PC-9 (cell line): ENCODE data around the gene C4orf51.

ENCODE experiments used
- CTCF ChIP-seq: fragments of 200-600 bp; sonication (generic); conservative IDR thresholded peaks from 2 replicates; pipeline ENCODE4 v1.6.1; 2017; ENCODE audit warnings: mixed run types, antibody characterized with exemption, mild to moderate bottlenecking, moderate library complexity
- EZH2 ChIP-seq: fragments of 200-600 bp; sonication (generic); IDR thresholded peaks from 2 replicates; pipeline ENCODE4 v1.8.0; 2017; ENCODE audit warnings: antibody characterized with exemption, low read depth

DNA sequence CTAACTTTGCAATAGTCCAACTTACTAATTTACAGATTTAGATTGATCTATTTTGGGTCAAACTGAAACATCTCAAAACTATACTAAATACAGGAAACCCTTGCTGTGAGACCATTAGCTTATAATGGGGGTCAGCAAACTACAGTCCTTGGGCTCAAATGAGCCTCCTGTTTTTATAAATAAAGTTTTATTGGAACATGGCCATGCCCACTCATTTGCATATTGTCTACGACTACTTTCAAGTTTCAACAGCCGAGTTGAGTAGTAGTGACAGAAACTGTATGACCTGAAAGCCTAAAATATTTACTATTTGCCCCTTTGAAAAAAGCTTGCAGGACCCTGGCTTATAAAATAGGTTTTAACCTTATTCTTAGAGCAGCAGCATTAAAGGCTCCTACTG lies 92.4 kb downstream of the C4orf51 start:
- TF ChIP-seq CTCF (no peak), EZH2 (no peak)
